Superior temporal gyrus (tissue), 1 donor: Measurements from ENCODE around the gene LRBA.
A peak's percentile ranks its signal among the peaks of the same experiment; 100 is the strongest.
"Not testable (repeated sequence)": the region's sequence is repeated elsewhere in the genome, so short reads cannot be mapped to it uniquely, and the experiment has no call there.

Experiments
- DNase-seq: peaks from one replicate; pipeline ENCODE4 v3.0.0-alpha.2; 2016; ENCODE audit errors: extremely low spot score

The LRBA gene

DNA sequence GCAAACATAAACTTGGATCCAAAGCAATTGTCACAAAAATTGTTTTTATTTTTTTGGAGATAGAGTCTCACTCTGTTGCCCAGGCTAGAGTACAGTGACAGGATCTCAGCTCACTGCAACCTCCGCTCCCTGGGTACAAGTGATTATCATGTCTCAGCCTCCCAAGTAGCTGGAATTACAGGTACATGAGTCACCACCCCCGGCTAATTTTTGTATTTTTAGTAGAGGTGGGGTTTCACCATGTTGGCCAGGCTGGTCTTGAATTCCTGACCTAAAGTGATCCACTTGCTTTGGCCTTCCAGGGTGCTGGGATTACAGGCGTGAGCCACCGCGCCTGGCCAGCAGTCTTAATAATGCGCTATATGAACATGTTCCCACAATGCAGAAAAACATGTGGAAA, 272.2 kb downstream of the LRBA start:
- DNase-seq: not testable (repeated sequence)

DNA sequence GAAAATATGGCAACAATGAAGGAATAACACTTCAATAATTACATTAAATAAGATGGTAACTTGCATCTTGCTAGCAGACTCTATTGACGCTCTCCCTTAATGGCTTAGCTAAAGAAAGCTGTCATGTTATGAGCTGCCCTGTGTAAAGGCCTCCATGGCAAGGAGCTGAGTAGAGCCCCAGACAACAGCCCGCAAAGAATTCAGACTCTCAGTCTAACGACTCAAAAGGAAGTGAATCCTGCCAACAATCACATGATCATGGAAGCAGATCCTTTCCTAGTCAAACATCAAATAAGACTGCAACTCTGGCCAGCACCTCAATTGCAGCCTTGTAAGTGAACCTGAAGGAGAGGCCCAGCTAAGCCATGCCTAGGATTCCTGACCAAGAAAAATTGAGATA, 275.5 kb downstream of the LRBA start:
- no peak for DNase-seq

- no peak for DNase-seq
Measured at GRCh38 chr4:150725957-150726523, 289.0 kb downstream of the LRBA start.

DNA sequence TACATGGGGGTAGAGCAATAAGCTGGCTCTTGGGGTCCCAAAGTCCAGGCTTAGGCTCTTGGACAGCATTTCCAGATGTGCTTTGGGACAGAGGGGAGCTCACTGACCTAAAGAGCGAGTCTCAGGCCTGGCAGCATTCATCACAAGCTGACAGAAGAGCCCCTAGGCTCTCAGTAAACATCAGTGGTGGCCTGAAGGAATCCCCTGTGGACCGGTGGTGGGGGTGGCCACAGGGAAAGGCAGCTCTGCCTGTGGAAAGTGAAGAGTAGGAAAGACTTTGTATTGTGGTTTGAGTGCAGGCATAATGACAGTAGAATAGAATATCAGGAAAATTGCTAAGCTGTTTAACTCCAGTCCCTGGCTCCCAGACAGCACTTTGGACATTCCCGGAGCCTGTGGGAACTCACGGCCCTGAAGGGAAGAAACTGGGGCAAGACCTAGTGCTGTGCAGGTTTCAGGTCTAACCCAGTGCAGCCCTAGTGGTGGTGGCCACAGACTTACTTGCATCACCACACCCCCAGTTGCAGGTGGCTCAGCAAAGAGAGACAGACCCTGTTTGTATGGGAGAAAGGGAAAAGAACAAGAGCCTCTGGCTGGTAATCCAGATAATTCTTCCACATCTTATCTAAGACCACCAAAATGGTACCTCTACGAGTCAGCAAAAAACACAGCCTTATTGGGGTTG, 291.2 kb downstream of the LRBA start:
- DNase-seq: no peak

DNA sequence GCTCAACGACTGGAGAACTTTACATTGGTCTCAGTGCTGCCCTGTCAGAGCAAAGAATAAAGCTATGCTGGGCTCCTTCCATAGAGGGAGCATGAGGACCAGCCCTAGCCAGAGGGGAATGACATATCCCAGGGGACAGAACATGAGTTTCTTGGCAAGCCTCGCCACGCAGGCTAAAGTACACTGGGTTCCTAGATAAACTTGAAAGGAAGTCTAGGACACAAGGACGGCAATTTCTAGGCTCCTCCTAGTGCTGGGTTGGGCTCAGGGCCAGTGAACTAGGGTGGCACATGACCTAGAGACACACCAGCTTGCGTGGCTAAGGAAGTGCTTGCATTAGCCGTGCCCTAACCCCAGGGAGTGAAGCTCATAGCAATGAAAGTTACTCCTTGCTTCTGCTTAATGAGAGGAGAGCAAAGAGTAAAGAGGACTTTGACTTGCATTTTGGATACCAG, 292.1 kb downstream of the LRBA start:
- no peak for DNase-seq

- DNase-seq: no peak
Measured at GRCh38 chr4:150720973-150721518, 294.0 kb downstream of the LRBA start.

DNA sequence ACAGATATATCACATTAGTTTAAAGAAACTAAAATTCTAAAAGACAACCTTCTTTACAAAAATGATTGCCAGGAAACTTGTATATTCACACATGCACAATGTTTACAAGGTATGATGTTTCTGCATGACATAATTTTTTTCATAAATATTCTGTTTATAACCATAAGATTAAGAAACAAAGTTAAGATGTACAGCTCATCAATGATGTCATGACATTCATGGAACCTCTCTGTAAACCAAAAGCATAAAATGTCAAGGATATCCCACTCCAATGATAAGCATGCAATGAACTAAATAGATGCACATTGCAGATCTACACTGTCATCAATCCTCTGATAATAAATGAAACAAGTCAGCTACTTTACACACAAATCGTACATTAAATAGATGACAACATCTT, 297.1 kb downstream of the LRBA start:
- no peak for DNase-seq

GRCh38 chr4:150714462-150715438, 300.3 kb downstream of the LRBA start:
- no peak for DNase-seq

DNA sequence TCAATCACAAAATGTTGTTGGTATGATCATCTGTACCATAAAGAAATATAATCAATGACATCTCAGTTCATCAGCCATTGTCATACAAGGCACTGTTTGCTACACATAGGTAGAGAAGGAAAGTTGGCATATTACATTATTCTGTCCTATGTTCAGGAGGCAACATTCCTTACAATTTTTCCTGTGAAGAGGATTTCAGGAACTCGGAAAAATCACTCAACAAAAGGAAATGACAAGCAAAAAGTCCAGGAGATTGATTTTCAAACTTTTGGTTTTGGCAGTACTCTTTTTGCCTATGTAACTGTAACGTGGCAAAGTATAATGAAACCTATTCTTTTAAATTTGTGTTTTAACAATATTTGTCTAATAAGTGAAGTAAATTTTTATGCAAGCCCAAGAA, 301.8 kb downstream of the LRBA start:
- no peak for DNase-seq

GRCh38 chr4:150710770-150711375, 304.2 kb downstream of the LRBA start:
- DNase-seq: no peak

- no peak for DNase-seq
Measured at GRCh38 chr4:150708004-150708403, 307.1 kb downstream of the LRBA start.

- no peak for DNase-seq
Measured at GRCh38 chr4:150699599-150699998, 315.5 kb downstream of the LRBA start.

DNA sequence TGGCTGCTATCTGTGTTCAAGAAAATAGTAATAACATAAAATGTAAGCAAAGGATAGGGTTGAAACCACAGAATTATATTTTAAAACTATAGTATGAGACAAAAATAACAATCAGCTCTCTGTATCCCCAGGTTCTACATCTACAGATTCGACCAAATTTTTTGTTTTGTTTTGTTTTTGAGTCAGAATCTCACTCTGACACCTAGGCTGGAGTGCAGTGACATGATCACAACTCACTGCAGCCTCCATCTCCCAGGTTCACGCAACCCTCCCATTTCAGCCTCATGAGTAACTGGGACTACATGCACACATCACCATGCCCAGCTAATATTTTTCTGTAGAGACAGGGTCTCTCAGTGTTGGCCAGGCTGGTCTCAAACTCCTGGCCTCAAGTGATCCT, 319.9 kb downstream of the LRBA start:
- DNase-seq: no peak

- no peak for DNase-seq
Measured at GRCh38 chr4:150694438-150694837, 320.6 kb downstream of the LRBA start.

GRCh38 chr4:150683775-150684350, 331.2 kb downstream of the LRBA start:
- DNase-seq: no peak

GRCh38 chr4:150682126-150682525, 333.0 kb downstream of the LRBA start:
- DNase-seq: no peak

DNA sequence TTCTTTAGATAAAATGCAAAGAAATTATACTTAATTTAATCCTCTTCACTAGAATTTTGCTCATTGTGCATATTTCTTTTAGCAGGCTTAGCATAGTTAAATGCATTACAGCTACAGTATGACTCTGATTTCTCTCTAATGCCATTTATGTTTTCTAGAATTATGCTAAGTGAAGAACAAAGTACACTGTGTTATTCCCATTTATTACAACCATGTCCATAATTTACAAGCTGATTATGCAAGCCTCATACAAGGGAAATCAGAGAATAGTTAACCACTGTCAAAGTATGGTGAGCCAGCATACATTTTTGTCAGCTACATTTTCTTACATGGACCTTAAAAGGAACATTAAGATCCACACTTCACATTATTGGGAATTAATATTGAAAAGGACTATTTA, 334.0 kb downstream of the LRBA start:
- peak; percentile 9 for DNase-seq

DNA sequence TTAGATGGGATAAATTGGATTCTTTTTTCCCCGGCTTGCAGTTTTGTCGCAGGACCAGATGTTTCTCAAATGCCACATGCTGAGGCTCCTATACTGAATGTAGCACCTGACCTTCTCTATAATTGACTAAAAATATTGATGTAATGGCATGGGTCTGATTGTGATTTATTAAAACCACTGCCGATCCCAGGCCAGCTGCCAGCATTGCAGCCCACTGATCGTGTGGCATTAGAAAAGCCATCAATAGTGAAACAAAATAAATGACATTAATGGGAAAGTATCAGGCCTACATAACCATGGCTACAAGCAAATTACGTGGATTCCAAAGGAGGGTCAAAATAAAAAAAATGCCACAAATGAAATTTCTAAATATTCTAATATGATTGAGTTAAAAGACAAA, 334.4 kb downstream of the LRBA start:
- no peak for DNase-seq

- peak; percentile 25 for DNase-seq
Measured at GRCh38 chr4:150679765-150680343, 335.2 kb downstream of the LRBA start.

DNA sequence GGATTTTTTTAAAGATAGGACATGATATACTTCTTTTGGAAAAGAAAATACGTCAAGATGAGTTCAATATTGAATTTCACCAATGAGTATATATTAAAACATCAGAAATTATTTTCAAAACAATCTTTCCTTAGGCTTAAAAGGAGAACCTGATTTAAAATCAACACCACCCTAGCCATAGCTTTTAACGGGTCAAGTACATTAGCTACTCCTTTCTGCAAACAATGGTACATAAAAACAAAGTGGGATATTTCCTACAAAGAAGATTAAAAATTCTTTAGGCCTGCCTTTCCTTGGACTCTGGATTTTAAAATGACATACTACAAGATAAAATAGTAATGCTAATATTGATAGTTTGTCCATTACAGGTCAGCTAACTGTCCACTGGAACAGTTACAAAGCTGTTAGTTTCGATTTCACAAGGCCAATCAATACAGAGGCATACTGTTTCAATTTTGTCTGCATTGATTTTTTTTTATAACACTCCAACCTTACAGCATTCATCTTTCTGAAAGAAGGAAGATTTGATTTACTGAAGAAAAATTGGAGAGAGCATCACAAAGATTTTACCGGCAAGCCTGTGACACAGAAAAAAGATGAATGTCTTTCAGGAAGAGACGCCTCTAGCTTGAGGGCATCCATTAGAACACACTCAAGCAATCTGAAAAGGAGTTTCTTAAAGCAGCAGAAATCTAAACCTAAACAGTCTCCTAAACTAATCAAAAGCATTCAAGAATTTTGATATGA, 335.9 kb downstream of the LRBA start:
- DNase-seq: no peak
